GM12891 (cell line): ENCODE results near the gene OR5H15.

Source experiments
- POLR2A ChIP-seq: IDR thresholded peaks from 2 replicates; pipeline ENCODE4 v1.6.1; 2011; ENCODE audit warnings: low read depth, low read length, control low read depth
- POLR2AphosphoS5 ChIP-seq: IDR thresholded peaks from 2 replicates; pipeline ENCODE4 v1.6.1; 2011; ENCODE audit warnings: low read depth, low read length, control low read depth
- POU2F2 ChIP-seq: IDR thresholded peaks from 2 replicates; pipeline ENCODE4 v1.6.1; 2011; ENCODE audit warnings: low read depth, mild to moderate bottlenecking, control low read depth, low read length, moderate library complexity
- TAF1 ChIP-seq: IDR thresholded peaks from 2 replicates; pipeline ENCODE4 v1.6.1; 2011; ENCODE audit warnings: low read depth, low read length, control low read depth

GRCh38 chr3:98199020-98199419 lies 32.5 kb downstream of the OR5H15 start:
- no peak for TF ChIP-seq POLR2AphosphoS5
- TF ChIP-seq TAF1 = no peak
- TF ChIP-seq POLR2A = no peak
- no peak for TF ChIP-seq POU2F2
